Measurements from ENCODE around the gene CYP27B1.

DNA sequence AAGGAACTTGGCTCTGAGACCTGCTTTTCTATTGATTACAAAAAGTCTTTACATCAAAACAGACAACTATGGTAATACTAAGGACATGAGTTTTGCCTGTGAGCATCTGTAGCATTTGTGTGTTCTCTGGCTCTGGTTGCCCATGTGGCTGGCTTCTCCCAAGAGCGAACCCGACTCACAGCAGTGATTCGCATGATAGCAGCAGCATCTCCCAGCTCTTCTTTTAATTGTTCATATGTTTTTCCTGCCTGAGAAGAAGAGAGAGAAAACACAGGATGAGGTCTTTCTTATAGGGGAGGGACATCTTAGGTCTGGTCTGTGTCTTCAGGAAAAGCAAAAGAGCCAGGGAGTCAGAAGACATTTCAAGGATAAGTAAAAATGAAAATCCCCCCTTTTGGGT lies 34.1 kb upstream of the CYP27B1 start:
- TF ChIP-seq CTCF (IDR thresholded peaks at IDR 0.05) (no peak), POLR2AphosphoS5 (IDR thresholded peaks at IDR 0.05) (no peak), POLR2A (IDR thresholded peaks at IDR 0.05) (no peak)

Data from breast epithelium (tissue), 3 donors.